ENCODE measurements around the gene DMRTA1.

Gene DMRTA1

DNA sequence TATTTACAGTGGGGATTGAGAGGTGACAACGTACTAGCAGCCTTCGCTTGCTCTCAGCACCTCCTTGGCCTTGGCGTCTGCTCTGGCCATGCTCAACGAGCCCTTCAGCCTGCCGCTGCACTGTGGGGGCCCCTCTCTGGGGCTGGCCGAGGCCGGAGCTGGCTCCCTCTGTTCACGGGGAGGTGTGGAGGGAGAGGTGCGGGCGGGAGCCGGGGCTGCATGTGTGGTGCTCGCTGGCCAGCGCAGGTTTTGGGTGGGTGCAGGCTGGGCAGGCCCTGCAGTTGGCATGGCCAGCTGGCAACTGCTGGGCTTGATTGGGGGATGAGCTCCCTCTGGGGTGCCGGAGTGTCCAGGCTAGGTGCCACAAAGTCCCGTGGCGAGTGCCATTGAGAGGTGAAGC, 5.8 kb upstream of the DMRTA1 start:
- DNase-seq (ENCODE audit: low spot score) = no peak
- no peak for TF ChIP-seq CTCF (IDR thresholded peaks at IDR 0.05; ENCODE audit: extremely low read depth, insufficient read depth, missing control alignments)
- in situ Hi-C loops (cut with MboI; ENCODE audit: low pct_unique_long_range_greater_than_20kb, low sequenced_read_pairs, unreplicated experiment) = no loop called here

DNA sequence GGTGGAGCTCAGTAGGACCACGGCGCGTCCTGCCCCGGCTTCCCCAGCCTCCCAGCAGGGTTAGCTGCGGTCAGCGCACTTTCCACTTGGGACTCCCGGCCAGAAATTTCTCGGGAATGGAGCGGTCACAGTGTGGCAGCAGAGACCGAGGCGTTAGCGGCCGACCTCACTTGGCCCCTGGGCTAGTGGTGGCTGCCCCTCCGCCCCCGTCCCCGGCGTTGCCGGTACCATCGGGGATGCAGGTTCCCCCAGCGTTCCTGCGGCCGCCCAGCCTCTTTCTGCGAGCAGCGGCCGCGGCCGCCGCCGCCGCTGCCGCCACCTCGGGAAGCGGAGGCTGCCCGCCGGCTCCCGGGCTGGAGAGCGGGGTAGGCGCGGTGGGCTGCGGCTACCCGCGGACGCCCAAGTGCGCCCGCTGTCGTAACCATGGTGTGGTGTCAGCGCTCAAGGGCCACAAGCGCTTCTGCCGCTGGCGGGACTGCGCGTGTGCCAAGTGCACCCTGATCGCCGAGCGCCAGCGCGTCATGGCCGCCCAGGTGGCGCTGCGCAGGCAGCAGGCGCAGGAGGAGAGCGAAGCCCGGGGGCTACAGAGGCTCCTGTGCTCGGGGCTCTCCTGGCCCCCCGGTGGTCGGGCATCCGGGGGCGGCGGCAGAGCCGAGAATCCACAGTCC, 460 bp downstream of the DMRTA1 start:
- DNase-seq (ENCODE audit: low spot score) = peak; percentile 69

GRCh38 chr9:22447618-22448305, 1.1 kb downstream of the DMRTA1 start:
- DNase-seq (ENCODE audit: low spot score) = no peak
- in situ Hi-C loops (cut with MboI; ENCODE audit: low pct_unique_long_range_greater_than_20kb, low sequenced_read_pairs, unreplicated experiment) = no loop called here
- no peak for TF ChIP-seq CTCF (IDR thresholded peaks at IDR 0.05; ENCODE audit: extremely low read depth, insufficient read depth, missing control alignments)

More for the DNA sequence above, 460 bp downstream of the DMRTA1 start:
- TF ChIP-seq CTCF (IDR thresholded peaks at IDR 0.05; ENCODE audit: extremely low read depth, insufficient read depth, missing control alignments) = peak; percentile 33
- in situ Hi-C loops (cut with MboI; ENCODE audit: low pct_unique_long_range_greater_than_20kb, low sequenced_read_pairs, unreplicated experiment) = no loop called here

DNA sequence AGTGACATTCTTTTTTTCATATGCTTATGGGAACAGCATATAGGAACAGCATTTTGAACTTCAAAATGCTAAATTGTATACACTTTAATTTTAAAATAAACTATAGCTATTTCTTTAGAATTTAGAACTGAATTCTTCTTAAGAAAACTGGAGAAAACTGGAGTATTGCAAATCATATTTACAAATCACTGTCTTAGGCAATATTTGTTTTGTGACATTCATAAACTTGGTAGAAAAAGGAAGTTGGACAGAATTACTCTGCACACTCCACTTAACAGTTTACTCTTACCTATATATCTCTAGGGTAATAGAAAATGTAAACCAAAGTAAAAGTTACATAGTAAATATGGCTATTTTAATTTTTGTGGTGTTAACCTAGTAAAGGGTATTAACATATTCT, 3.1 kb downstream of the DMRTA1 start:
- in situ Hi-C loops (cut with MboI; ENCODE audit: low pct_unique_long_range_greater_than_20kb, low sequenced_read_pairs, unreplicated experiment) = loop anchor here (25.0 kb wide), 1 partner anchor 637 kb away; the partner anchor contains the start of gene MTAP
- no peak for TF ChIP-seq CTCF (IDR thresholded peaks at IDR 0.05; ENCODE audit: extremely low read depth, insufficient read depth, missing control alignments)
- DNase-seq (ENCODE audit: low spot score) = no peak

DNA sequence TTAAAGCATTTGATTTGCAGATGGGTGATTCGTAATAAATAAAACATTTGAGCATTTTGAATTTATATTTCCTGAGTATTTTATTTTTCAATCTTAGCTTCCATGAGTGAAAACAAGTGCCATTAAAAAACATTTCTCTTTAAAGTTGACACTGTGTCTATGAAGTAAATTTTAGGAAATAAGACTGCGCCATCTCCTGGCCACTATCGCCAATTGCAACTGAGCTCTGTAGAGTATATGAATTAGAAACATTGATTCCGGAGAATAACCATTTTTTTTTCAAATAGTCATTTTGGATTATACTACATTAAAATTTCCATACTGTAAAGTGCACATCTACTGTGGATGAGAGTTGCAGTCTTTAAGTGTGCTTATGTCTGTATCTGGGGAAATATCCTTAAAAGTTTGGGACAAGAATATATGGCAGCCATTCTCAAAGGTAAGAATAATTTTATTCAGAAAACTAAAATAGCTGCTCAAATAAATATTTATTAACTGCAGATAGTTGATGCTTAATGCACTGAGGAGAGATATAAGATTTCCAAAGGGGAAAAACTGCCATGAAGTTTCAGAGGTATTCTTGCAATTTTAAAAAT, 5.9 kb downstream of the DMRTA1 start:
- peak; percentile 82 for TF ChIP-seq CTCF (IDR thresholded peaks at IDR 0.05; ENCODE audit: extremely low read depth, insufficient read depth, missing control alignments)
- no peak for DNase-seq (ENCODE audit: low spot score)
- in situ Hi-C loops (cut with MboI; ENCODE audit: low pct_unique_long_range_greater_than_20kb, low sequenced_read_pairs, unreplicated experiment) = loop anchor here (25.0 kb wide), 1 partner anchor 640 kb away; the partner anchor contains the start of gene MTAP

DNA sequence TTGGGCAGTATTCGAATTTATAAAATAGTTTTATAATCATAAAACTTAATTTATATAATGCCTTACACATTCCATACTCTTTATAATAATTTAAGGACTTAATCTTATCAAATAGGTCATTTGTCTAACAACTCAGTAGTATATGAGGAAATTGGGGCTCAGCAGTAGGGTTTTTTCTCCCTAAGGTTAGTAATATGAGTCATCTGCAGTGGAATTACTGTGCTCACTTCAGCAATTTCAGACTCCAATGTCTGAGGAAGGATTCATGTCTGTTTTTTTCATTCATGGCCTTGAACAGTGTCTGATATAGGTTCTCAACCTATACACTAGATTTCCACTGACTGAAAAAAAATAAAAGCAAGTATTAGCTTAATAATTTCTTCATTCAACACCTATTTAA, 7.4 kb downstream of the DMRTA1 start:
- TF ChIP-seq CTCF (IDR thresholded peaks at IDR 0.05; ENCODE audit: extremely low read depth, insufficient read depth, missing control alignments) = no peak
- no peak for DNase-seq (ENCODE audit: low spot score)
- in situ Hi-C loops (cut with MboI; ENCODE audit: low pct_unique_long_range_greater_than_20kb, low sequenced_read_pairs, unreplicated experiment) = loop anchor here (25.0 kb wide), 1 partner anchor 642 kb away; the partner anchor contains the start of gene MTAP
